ENCODE data around the gene MIGA2.
"Not testable (repeated sequence)": the region's sequence is repeated elsewhere in the genome, so short reads cannot be mapped to it uniquely, and the experiment has no call there.

The MIGA2 gene

DNA sequence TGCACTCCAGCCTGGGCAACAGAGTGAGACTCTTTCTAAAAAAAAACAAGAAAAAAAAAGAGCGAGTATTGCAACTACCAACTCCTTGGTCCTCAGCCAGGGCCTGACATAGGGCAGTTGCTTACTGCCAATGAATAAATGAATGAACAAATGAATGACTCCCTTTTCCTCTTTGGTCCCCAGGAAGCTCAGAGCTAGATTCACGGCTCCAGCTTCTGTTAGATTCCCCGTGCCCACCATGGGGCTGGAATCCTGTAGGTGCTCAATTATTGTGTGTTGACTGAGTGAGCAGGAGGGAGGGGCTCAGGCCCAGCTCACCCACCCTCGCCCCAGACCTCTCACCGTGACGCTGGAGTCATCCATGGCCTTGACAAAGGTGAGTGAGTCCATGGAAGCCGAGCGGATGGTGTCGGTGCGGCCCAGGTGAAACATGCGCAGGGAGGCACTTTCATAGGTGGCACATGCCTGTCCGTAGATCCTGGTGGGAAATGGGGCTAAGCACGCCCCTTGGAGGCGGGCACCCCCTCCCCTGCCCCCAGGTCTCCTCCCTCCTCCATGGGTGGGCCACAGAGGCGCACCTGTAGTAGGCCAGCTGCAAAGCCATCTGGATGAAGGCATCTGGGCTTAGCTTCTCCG is 61.4 kb downstream of the MIGA2 start:
- no peak for DNase-seq (ENCODE audit: low read depth in 2 of 3, low spot score in 2 of 3)

DNA sequence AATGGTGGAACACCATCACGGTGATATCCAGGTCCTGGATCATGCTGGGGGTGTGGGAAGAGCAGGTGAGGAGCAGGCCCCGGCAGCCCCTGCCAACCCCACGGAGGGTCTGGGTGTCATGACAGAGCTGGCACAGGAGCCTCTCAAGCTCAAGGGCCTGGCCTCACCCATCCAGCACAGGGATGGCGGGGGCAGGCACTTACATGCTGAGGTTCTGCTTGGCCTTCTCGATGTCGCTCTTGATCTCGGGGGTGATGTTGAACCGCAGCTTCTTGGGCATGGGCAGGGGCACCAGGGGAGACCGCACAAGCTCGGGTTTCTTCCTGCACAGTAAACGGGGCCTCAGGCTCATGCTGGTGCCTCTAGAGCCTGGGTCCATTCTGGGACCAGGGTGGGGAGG is 61.9 kb downstream of the MIGA2 start:
- no peak for DNase-seq (ENCODE audit: low read depth in 2 of 3, low spot score in 2 of 3)

- DNase-seq (ENCODE audit: low read depth in 2 of 3, low spot score in 2 of 3), result no peak
Measured at GRCh38 chr9:129100383-129101169, 64.2 kb downstream of the MIGA2 start.

DNA sequence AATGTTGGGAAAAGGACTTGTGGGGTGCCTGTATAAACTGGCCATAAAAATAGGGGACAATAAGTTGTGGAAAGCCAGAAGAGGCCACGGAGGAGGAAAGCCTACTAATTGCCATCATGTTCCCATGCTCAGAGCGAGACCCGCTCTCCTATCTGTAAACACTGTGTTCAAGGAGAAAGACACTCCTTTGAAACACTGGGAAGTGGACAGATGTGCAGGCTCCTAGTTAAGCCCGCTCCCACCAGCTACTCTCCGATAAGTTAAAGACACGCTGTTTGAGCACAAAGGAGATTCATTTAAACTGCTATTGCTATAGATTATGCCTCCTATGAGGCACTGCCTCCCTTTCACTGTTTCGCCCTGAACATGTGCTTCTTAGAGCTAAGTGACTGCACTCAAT is 64.9 kb downstream of the MIGA2 start:
- no peak for DNase-seq (ENCODE audit: low read depth in 2 of 3, low spot score in 2 of 3)

GRCh38 chr9:129102095-129102525 is 65.7 kb downstream of the MIGA2 start:
- DNase-seq (ENCODE audit: low read depth in 2 of 3, low spot score in 2 of 3), result no peak

DNA sequence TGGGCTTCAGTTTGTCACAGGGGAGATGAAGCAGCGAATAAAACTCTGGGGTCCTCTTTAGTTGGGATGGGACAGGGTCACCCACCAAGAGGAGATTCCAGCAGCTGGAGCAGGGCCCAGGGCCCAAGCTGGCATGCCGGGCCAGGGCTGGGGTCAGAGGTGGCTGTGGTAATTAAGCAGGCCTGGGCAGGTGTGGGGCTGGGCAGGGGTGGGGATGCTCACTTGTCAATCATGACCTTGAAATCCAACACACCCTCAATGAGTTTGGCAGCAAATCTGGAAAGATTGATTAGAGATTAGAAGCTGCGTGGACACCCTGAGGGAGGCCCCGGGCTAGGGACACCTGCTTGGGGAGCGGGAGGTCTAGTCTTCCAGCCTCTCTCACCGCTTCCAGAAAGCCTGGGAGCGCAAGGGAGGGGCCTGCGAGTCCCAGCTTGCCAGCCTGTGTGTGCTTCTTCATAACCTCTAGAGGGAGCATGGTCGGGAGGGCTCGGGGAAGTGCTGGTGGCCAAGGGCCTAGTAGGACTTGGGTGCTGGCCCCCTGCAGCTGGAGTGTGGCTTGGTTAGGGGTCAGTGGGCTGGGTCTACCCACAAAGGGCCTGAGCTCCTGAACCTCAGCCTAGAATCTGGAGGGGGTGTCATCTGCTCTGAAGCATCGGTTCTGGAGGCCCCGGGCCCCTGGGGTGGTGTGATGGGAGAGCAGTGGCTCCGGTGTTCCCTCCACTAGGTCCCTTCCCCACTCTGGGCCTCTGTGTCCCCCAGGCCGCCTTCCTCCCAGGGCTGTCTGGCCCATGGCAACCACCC is 66.6 kb downstream of the MIGA2 start:
- DNase-seq (ENCODE audit: low read depth in 2 of 3, low spot score in 2 of 3), result no peak

- no peak for DNase-seq (ENCODE audit: low read depth in 2 of 3, low spot score in 2 of 3)
Measured at GRCh38 chr9:129103595-129103965, 67.2 kb downstream of the MIGA2 start.

- no peak for DNase-seq (ENCODE audit: low read depth in 2 of 3, low spot score in 2 of 3)
Measured at GRCh38 chr9:129104051-129104450, 67.6 kb downstream of the MIGA2 start.

DNA sequence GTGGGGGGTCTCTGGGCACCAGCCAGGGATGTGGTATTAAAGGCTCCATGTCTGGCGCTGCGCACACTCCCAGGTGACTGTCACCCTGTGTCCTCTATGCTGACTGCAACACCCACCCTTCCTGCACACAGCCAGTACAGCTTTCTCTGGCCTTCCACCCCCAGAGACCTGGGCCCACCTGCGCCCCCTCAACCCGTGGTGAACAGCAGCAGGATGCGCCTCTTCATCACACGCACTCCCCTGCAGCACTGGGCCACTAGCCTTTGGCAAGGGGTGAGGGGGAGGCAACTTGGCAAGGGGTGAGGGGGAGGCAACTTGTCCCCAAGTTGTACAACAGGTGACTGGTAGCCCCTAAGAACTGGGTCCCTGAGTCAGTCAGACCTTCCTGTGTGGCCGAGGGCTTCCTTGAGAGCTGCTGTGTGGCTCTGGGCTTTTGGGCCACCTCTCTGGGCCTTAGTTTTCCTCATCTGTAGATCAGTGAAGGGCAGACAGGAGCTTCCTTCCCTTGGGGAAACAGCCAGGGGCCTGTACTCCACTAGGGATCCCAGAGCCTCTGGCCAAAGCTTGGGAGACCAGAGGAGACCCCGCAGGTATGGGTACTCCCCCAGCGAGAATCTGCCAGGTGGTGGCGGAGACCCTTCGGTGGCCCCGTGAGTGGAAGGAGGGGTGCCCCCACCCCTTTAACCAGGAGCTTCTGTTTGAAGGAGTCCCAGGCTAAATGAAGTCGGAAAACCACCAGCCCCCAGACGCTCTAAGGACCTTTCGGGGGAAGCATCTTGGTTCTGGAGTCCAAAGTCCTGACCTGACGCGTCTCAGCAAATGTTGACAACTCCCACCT is 69.7 kb downstream of the MIGA2 start:
- no peak for DNase-seq (ENCODE audit: low read depth in 2 of 3, low spot score in 2 of 3)

GRCh38 chr9:129107651-129108050 is 71.2 kb downstream of the MIGA2 start:
- no peak for DNase-seq (ENCODE audit: low read depth in 2 of 3, low spot score in 2 of 3)

GRCh38 chr9:129108083-129108804 is 71.8 kb downstream of the MIGA2 start:
- no peak for DNase-seq (ENCODE audit: low read depth in 2 of 3, low spot score in 2 of 3)

- DNase-seq (ENCODE audit: low read depth in 2 of 3, low spot score in 2 of 3), result no peak
Measured at GRCh38 chr9:129108805-129109536, 72.5 kb downstream of the MIGA2 start.

DNA sequence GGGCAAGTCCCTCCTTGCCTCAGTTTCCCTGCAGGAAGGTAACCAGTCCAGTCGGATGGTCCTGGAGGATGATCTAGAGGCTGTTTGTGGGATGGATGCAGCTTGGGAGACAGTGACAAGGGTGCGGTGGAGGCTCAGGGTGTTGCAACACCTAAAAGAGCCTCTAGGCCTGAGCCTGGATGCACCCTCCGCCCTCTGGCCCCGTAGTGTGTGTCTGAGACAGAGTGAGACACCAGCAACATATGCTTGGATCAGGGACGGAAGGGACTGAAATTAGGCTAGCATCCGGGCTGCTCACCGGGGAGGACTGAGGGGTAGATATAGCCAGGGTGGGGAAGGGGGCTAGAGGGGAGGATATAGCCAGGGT is 73.1 kb downstream of the MIGA2 start:
- no peak for DNase-seq (ENCODE audit: low read depth in 2 of 3, low spot score in 2 of 3)

- DNase-seq (ENCODE audit: low read depth in 2 of 3, low spot score in 2 of 3), result peak in 1 of 3 experiments; percentile 16
Measured at GRCh38 chr9:129109952-129110739, 73.7 kb downstream of the MIGA2 start.

- DNase-seq (ENCODE audit: low read depth in 2 of 3, low spot score in 2 of 3), result peak; percentile 81 to 88 (median 88)
Measured at GRCh38 chr9:129110740-129111527, 74.5 kb downstream of the MIGA2 start, which contains the start of the genes CRAT and PTPA. Gene CRAT, minus strand, starts transcription at chr9:129110793. Its CDS starts 284 bp downstream, at chr9:129110509. Gene PTPA, plus strand, starts transcription at chr9:129111415. Its CDS starts 186 bp downstream, at chr9:129111601.

DNA sequence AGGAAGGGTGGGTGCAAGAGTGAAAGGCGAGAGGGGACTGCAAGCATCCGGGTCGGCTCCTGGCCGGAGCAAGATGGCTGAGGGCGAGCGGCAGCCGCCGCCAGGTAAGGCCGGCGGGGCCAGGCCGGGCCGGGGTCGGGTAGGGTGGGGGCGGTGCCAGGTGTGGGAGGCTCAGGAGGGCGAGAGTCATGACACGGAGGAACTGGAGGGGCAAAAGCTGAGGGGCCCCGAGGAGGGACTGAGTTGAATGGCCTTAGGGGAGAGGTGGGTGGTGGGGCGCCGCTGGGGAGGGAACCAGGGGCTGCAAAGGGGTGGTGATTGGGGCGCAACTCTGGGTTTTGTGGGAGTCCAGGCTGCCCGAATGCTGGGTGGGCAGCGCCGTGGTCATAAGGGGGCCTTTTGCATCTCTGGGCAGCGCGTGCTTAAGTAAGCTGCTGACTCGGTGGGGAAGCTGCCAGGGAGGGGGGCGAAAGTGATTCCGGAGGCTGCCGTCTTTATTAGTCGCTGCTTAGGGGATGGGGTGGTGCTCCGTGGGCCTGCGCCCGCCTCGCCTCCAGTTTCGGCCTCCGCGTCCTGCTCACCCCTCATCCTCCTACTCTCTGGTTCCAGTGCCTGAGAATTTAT is 75.2 kb downstream of the MIGA2 start:
- DNase-seq (ENCODE audit: low read depth in 2 of 3, low spot score in 2 of 3), result peak in 1 of 3 experiments; percentile 12

DNA sequence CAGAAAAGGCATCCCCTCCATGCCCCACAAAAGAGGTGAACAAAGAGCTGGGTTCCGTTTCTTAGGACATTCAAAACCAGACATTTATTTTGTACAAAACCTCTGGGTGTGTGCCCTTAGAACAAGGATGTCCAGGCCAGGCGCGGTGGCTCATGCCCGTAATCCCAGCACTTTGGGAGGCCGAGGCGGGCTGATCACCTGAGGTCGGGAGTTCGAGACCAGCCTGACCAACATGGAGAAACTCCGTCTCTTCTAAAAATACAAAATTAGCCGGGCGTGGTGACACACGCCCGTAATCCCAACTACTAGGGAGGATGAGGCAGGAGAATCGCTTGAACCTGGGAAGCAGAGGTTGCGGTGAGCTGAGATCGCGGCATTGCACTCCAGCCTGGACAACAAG is 76.1 kb downstream of the MIGA2 start:
- not testable (repeated sequence) for DNase-seq (ENCODE audit: low read depth in 2 of 3, low spot score in 2 of 3)

All from activated CD8-positive, alpha-beta memory T cell treated with anti-CD3 and anti-CD28 coated beads for 48 hours (primary cell).